Small intestine (tissue), 7 donors: ENCODE results near the gene SCUBE3. TPM values are rescaled to one million over a fixed set of nuclear protein-coding genes. Genes with fewer than 3 reads are reported as not detected.

Experiments
- DNase-seq, 2 donors: peaks; one replicate each; pipeline versions ENCODE4 v3.0.0 to v3.0.0-alpha.2; 2013
- FAIRE-seq: peaks from 2 replicates; lab custom pipeline; 2012; peaks lifted over from hg19 to GRCh38; lab: Jason Lieb, UNC
- H3K27ac ChIP-seq, 3 donors: one replicate each; pipeline ENCODE4 v1.5.1; 2013; ENCODE audit warnings: low read length in 2 of 3, mild to moderate bottlenecking in 2 of 3, control low read depth in 1 of 3, inconsistent platforms in 1 of 3, low read depth in 1 of 3, moderate library complexity in 1 of 3
- H3K27me3 ChIP-seq, 3 donors: one replicate each; pipeline ENCODE4 v1.6.1; 2013; ENCODE audit warnings: low read length in 3 of 3, inconsistent platforms in 1 of 3; ENCODE audit not compliant: control insufficient read depth in 3 of 3, insufficient read depth in 3 of 3
- H3K36me3 ChIP-seq, 3 donors: one replicate each; pipeline ENCODE4 v1.6.1; 2013; ENCODE audit warnings: low read length in 3 of 3, inconsistent platforms in 1 of 3, low read depth in 1 of 3, mild to moderate bottlenecking in 1 of 3, moderate library complexity in 1 of 3; ENCODE audit not compliant: control insufficient read depth in 3 of 3, insufficient read depth in 2 of 3
- H3K4me1 ChIP-seq, 3 donors: one replicate each; pipeline ENCODE4 v1.6.1; 2013; ENCODE audit warnings: low read length in 2 of 3, inconsistent platforms in 1 of 3, low read depth in 1 of 3, mild to moderate bottlenecking in 1 of 3, moderate library complexity in 1 of 3; ENCODE audit not compliant: control insufficient read depth in 3 of 3, insufficient read depth in 2 of 3
- H3K4me3 ChIP-seq, 3 donors: one replicate each; pipeline ENCODE4 v1.5.1; 2013; ENCODE audit warnings: low read length in 3 of 3, control low read depth in 1 of 3, inconsistent platforms in 1 of 3, low read depth in 1 of 3, mild to moderate bottlenecking in 1 of 3, moderate library complexity in 1 of 3
- H3K9me3 ChIP-seq, 2 donors: one replicate each; pipeline ENCODE4 v1.6.1; 2013; ENCODE audit warnings: low read depth in 1 of 2, low read length in 1 of 2; ENCODE audit not compliant: control insufficient read depth in 2 of 2, insufficient read depth in 1 of 2
- WGBS, 3 donors: extraction: QIAGEN DNeasy Blood & Tissue Kit; methylation state at CpG; one replicate each; pipeline ENCODE4 v1.1.7; 2013; 5-methylcytosine and 5-hydroxymethylcytosine counted together
- polyA plus RNA-seq, 4 donors: library from polyadenylated mRNA; stranded (reverse) in 3 of 4; unstranded in 1 of 4; fragments of 200-250 nt in 3 of 4; fragments of 120-200 nt in 1 of 4; gene quantifications; one replicate each; pipeline versions ENCODE4 v1.2.1 to v1.2.3, GENCODE V29; 2013
- donor health status: healthy with polysubstance abuse.
- donor health status: control.
- donor health status: control.
- donor health status: Bipolar disorder and iron deficiency.
- donor health status: healthy.

Gene SCUBE3
- polyA plus RNA-seq, 4 donors, result 0.12 to 3.0 TPM; not detected in 2

- H3K27me3 ChIP-seq, result no peaks in the 10 kb centered on the region
- 93 to 100% (median 97%) methylated on average over 3 of the region's 3 CpGs for WGBS, 3 donors
- no peak for FAIRE-seq
- no peak overlapping the region for H3K4me3 ChIP-seq
- no peaks in the 10 kb centered on the region for H3K9me3 ChIP-seq
- no peak overlapping the region for H3K27ac ChIP-seq
- no peak for DNase-seq
- peaks cover 0 to 7% (median 0%) of the 10 kb centered on the region in 3 donors for H3K36me3 ChIP-seq
- no peaks in the 10 kb centered on the region for H3K4me1 ChIP-seq
Observed at GRCh38 chr6:35251949-35252348, 38.2 kb downstream of the SCUBE3 start.

DNA sequence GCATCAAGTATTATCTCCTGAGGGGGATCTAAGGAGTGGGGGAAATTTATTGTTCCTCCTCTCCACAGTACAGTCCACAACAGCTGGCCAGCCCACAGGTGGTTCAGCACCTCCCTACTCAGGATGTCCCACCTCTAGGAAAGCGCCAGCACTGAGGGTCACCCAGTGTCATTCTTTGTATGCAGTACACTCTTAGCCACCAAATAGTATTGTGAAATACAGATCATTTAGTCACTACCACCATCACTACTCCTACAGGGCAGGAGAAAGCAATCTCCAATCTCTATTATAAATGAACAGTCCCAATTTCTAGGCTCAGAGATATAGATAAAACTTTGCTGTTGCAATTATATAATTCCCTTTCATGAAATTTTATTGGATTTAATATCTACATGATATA lies 39.5 kb downstream of the SCUBE3 start:
- DNase-seq (no peak), FAIRE-seq (no peak)
- Histone ChIP-seq H3K9me3 (no peaks in the 10 kb centered on the region), H3K27me3 (no peaks in the 10 kb centered on the region), H3K4me3 (no peak overlapping the region), H3K4me1 (peaks cover 0 to 2% (median 2%) of the 10 kb centered on the region in 3 donors), H3K36me3 (peaks cover 0 to 7% (median 0%) of the 10 kb centered on the region in 3 donors), H3K27ac (no peak overlapping the region)
- 89 to 100% (median 100%) methylated on average over 1 of the region's 1 CpG for WGBS, 3 donors

DNA sequence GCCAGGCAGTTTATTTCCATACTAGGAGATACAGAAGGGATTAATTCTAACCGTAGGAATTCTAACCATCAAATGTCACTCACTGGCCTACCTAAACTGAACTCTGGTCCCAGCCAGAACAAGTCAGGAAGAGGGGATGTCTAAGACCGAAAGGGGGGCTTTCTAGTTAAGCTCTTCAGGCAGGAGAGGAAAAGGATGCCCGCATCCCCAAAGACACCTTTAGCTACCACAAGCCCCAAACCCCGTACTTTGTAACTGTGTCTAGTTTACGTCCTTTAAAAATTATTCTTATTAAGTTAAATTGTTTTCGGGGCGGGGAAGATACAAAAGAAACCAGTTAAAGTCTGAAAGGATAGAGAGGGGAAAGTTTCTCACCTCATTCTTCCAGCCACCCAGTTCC lies 44.6 kb downstream of the SCUBE3 start:
- no peaks in the 10 kb centered on the region for H3K9me3 ChIP-seq
- DNase-seq (no peak), FAIRE-seq (no peak)
- 42 to 53% (median 48%) methylated on average over 7 of the region's 7 CpGs for WGBS, 3 donors
- peaks cover 0 to 15% (median 12%) of the 10 kb centered on the region in 3 donors for H3K4me1 ChIP-seq
- peak overlapping the region in 2 of 3 donors; percentile 39 to 87 for H3K27ac ChIP-seq
- H3K27me3 ChIP-seq, result no peaks in the 10 kb centered on the region
- H3K4me3 ChIP-seq, result peak overlapping the region in 2 of 3 donors; percentile 89 to 91
- H3K36me3 ChIP-seq, result no peaks in the 10 kb centered on the region

DNA sequence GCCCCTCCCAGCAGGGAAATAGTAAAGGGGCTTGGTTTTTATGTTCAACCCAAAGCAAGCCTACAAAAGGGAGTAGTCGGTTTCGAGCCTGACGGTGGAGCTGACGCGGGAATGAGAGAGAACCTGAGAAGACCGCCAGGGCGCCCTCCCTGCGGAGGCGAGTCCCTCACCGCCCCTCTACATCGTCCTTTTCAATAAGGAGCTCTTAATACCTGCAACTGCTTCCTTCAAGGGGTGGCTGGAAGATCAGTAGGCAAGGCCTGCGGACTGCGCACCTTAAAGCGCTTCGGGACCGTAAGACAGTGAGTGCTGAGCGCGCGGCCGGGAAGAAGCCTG lies 45.1 kb downstream of the SCUBE3 start:
- H3K4me1 ChIP-seq, result peaks cover 0 to 15% (median 12%) of the 10 kb centered on the region in 3 donors
- H3K27ac ChIP-seq, result peak overlapping the region; percentile 71 to 99 (median 87)
- no peaks in the 10 kb centered on the region for H3K36me3 ChIP-seq
- H3K4me3 ChIP-seq, result peak overlapping the region; percentile 89 to 93 (median 91)
- H3K9me3 ChIP-seq, result no peaks in the 10 kb centered on the region
- H3K27me3 ChIP-seq, result no peaks in the 10 kb centered on the region
- no peak for DNase-seq
- FAIRE-seq, result no peak
- WGBS, 3 donors, result 0 to 1% (median 0%) methylated on average over 20 of the region's 20 CpGs

- Histone ChIP-seq H3K27ac (peak within 1 kb of the TSS; percentile 87 to 99 (median 94)), H3K27me3 (no peaks in the 10 kb centered on the region), H3K4me3 (peak within 1 kb of the TSS; percentile 89 to 93 (median 91)), H3K9me3 (no peaks in the 10 kb centered on the region), H3K4me1 (peaks cover 0 to 15% (median 12%) of the 10 kb centered on the region in 3 donors), H3K36me3 (no peaks in the 10 kb centered on the region)
- WGBS, 3 donors, result 0% methylated on average over 68 to 82 of the region's 82 CpGs
- DNase-seq, result peak; percentile 98 to 99
- no peak for FAIRE-seq
Observed at GRCh38 chr6:35259194-35259947, 45.6 kb downstream of the SCUBE3 start, which contains the start of gene ZNF76. ZNF76 (plus strand) TSS chr6:35259735; CDS start chr6:35281152, 21,417 bp downstream.

- Histone ChIP-seq H3K4me3 (peak overlapping the region; percentile 89 to 93 (median 91)), H3K36me3 (no peaks in the 10 kb centered on the region), H3K27me3 (no peaks in the 10 kb centered on the region), H3K4me1 (peaks cover 0 to 15% (median 12%) of the 10 kb centered on the region in 3 donors), H3K9me3 (no peaks in the 10 kb centered on the region), H3K27ac (peak overlapping the region; percentile 87 to 99 (median 94))
- peak; percentile 58 to 79 for DNase-seq
- WGBS, 3 donors, result 3 to 7% (median 6%) methylated on average over 11 to 23 of the region's 23 CpGs
- no peak for FAIRE-seq
Observed at GRCh38 chr6:35259948-35260590, 46.3 kb downstream of the SCUBE3 start.

GRCh38 chr6:35260591-35261570 lies 47.1 kb downstream of the SCUBE3 start:
- Histone ChIP-seq H3K36me3 (no peaks in the 10 kb centered on the region), H3K4me1 (peaks cover 0 to 15% (median 12%) of the 10 kb centered on the region in 3 donors), H3K27ac (peak overlapping the region; percentile 87 to 99 (median 94)), H3K27me3 (no peaks in the 10 kb centered on the region), H3K9me3 (no peaks in the 10 kb centered on the region), H3K4me3 (peak overlapping the region in 2 of 3 donors; percentile 89 to 91)
- 73 to 81% (median 80%) methylated on average over 6 of the region's 6 CpGs for WGBS, 3 donors
- peak in 1 of 2 donors; percentile 20 for DNase-seq
- FAIRE-seq, result no peak

- WGBS, 3 donors, result 43 to 79% (median 46%) methylated on average over 2 of the region's 2 CpGs
- H3K4me1 ChIP-seq, result peaks cover 0 to 15% (median 12%) of the 10 kb centered on the region in 3 donors
- H3K36me3 ChIP-seq, result no peaks in the 10 kb centered on the region
- DNase-seq (no peak), FAIRE-seq (no peak)
- H3K9me3 ChIP-seq, result no peaks in the 10 kb centered on the region
- H3K4me3 ChIP-seq, result no peak overlapping the region
- no peaks in the 10 kb centered on the region for H3K27me3 ChIP-seq
- no peak overlapping the region for H3K27ac ChIP-seq
Observed at GRCh38 chr6:35262596-35262995, 48.8 kb downstream of the SCUBE3 start.
